ENCODE data around the gene GADD45B.

- TF ChIP-seq CTCF (IDR thresholded peaks at IDR 0.05) (no peak), POLR2AphosphoS5 (IDR thresholded peaks at IDR 0.05) (no peak)
These were observed 41.7 kb upstream of the GADD45B start for GRCh38 chr19:2434267-2434666.

Measured in stomach (tissue), 4 donors.